ENCODE measurements around the gene CBY1. TPM values are rescaled to one million over a fixed set of nuclear protein-coding genes. Genes with fewer than 3 reads are reported as not detected.

Gene CBY1
- total and polyA plus RNA-seq, 7 donors, result 15.4 to 39.5 (median 22.8) TPM

GRCh38 chr22:38655519-38656255 is 751 bp upstream of the CBY1 start:
- 6 to 9% (median 8%) methylated on average over 22 of the region's 22 CpGs for WGBS, 3 donors
- no peaks in the 10 kb centered on the region for H3K27me3 ChIP-seq (ENCODE audit: insufficient read depth in 3 of 3, low read length in 2 of 3)
- H3K4me1 ChIP-seq, result peaks cover 15% of the 10 kb centered on the region
- intact Hi-C loops (cut with DNase I), result no loop called here
- H3K27ac ChIP-seq, result peak overlapping the region; percentile 97
- no peaks in the 10 kb centered on the region for H3K9me3 ChIP-seq
- peak overlapping the region; percentile 82 for H3K4me3 ChIP-seq
- DNase-seq (peak in 1 of 2 donors; percentile 56), ATAC-seq (peak in 3 of 4 donors; percentile 3 to 16 (median 4))
- TF ChIP-seq CTCF (IDR thresholded peaks at IDR 0.05), result no peak
- H3K36me3 ChIP-seq (ENCODE audit: insufficient read depth in 1 of 2, low read depth in 1 of 2), result no peaks in the 10 kb centered on the region

- Histone ChIP-seq H3K36me3 (ENCODE audit: insufficient read depth in 1 of 2, low read depth in 1 of 2) (peaks cover 2 to 13% of the 10 kb centered on the region in 2 donors), H3K4me3 (peak overlapping the region; percentile 82), H3K27me3 (ENCODE audit: insufficient read depth in 3 of 3, low read length in 2 of 3) (no peaks in the 10 kb centered on the region), H3K27ac (peak overlapping the region; percentile 97), H3K9me3 (no peaks in the 10 kb centered on the region), H3K4me1 (peaks cover 15% of the 10 kb centered on the region)
- intact Hi-C loops (cut with DNase I), result no loop called here
- ATAC-seq (no peak), DNase-seq (no peak)
- 8 to 11% (median 10%) methylated on average over 16 of the region's 16 CpGs for WGBS, 3 donors
- TF ChIP-seq CTCF (IDR thresholded peaks at IDR 0.05), result no peak
Measured at GRCh38 chr22:38657045-38657909, 839 bp downstream of the CBY1 start.

- no peak for DNase-seq
- H3K4me3 ChIP-seq, result no peak overlapping the region
- intact Hi-C loops (cut with DNase I), result loop anchor here in 1 of 2 donors (5.0 kb wide), 1 partner anchor 63 kb away; no protein-coding TSS in a partner anchor
- H3K4me1 ChIP-seq, result no peaks in the 10 kb centered on the region
- H3K27me3 ChIP-seq (ENCODE audit: insufficient read depth in 3 of 3, low read length in 2 of 3), result no peaks in the 10 kb centered on the region
- no peak for TF ChIP-seq CTCF (IDR thresholded peaks at IDR 0.05)
- no peak overlapping the region for H3K27ac ChIP-seq
- H3K36me3 ChIP-seq (ENCODE audit: insufficient read depth in 1 of 2, low read depth in 1 of 2), result peaks cover 4 to 36% of the 10 kb centered on the region in 2 donors
- no peaks in the 10 kb centered on the region for H3K9me3 ChIP-seq
- WGBS, 3 donors, result 51 to 69% (median 51%) methylated on average over 5 of the region's 5 CpGs
- peak in 1 of 4 donors; percentile 17 for ATAC-seq
Measured at GRCh38 chr22:38674888-38675287, 18.4 kb downstream of the CBY1 start.

- no peak overlapping the region for H3K4me3 ChIP-seq
- no peak for DNase-seq
- no peaks in the 10 kb centered on the region for H3K4me1 ChIP-seq
- no peak overlapping the region for H3K27ac ChIP-seq
- 89 to 98% (median 95%) methylated on average over 3 of the region's 3 CpGs for WGBS, 3 donors
- intact Hi-C loops (cut with DNase I), result loop anchor here in 1 of 2 donors (5.0 kb wide), 1 partner anchor 64 kb away; no protein-coding TSS in a partner anchor
- no peaks in the 10 kb centered on the region for H3K9me3 ChIP-seq
- peaks cover 4 to 32% of the 10 kb centered on the region in 2 donors for H3K36me3 ChIP-seq (ENCODE audit: insufficient read depth in 1 of 2, low read depth in 1 of 2)
- no peak for ATAC-seq
- no peak for TF ChIP-seq CTCF (IDR thresholded peaks at IDR 0.05)
- H3K27me3 ChIP-seq (ENCODE audit: insufficient read depth in 3 of 3, low read length in 2 of 3), result no peaks in the 10 kb centered on the region
Measured at GRCh38 chr22:38675833-38676232, 19.4 kb downstream of the CBY1 start.

All from psoas muscle (tissue), 8 donors.